ENCODE results near the gene B3GNT7. TPM values are rescaled to one million over a fixed set of nuclear protein-coding genes. Genes with fewer than 3 reads are reported as not detected.

B3GNT7 gene
- total RNA-seq, 2 donors from 2014 or later = 8.6 to 22.1 TPM

DNA sequence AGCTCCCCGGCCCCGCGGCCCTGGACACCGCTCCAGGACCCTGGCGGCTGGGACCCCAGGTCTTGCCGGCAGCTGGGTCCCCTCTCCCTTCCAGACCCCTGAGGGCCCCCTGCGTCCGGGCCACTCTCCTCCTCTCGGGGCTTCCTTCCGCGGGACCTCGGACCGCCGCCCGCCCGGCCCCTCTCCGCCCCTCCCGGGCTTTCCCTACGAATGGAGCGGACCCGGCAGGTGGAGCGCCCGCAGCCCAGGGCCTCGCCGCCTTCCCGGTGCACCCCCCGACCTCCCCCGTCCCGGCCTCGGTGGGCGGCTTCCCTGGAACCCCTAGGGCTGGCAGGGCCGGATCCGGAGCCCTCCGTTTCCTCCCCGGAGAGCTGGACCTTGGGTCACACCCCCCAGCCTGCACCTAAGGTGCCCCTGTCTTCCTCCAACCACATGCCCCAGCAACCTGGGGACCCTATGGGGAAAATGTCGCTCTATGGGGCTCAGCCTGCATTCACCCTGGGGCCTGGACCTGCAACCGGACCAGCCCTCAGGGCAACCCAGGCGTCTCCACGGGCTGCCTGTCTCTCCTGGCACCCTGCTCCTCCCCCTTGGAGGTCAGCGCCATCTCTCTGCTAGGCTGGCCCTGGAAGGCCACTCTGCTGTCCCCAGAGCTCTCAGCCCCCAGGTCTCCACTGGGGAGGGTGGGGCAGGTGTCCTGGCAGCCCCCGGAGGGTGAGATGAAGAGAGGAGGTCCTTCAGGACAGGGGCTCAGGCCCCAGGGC, 730 bp downstream of the B3GNT7 start:
- Histone ChIP-seq H3K27me3 (no peaks in the 10 kb centered on the region), H3K36me3 (replicated peaks in 1 of 2; ENCODE audit: insufficient read depth in 1 of 2, low read depth in 2 of 2) (peaks cover 3% of the 10 kb centered on the region in 2 donors), H3K27ac (peak overlapping the region in 3 of 4 donors; percentile 72 to 85 (median 76)), H3K4me3 (peak overlapping the region; percentile 10 to 85), H3K9me3 (no peaks in the 10 kb centered on the region), H3K4me1 (peaks cover 70% of the 10 kb centered on the region)
- TF ChIP-seq POLR2A (IDR thresholded peaks at IDR 0.05) = no peak
- TF ChIP-seq, protein P1, sequence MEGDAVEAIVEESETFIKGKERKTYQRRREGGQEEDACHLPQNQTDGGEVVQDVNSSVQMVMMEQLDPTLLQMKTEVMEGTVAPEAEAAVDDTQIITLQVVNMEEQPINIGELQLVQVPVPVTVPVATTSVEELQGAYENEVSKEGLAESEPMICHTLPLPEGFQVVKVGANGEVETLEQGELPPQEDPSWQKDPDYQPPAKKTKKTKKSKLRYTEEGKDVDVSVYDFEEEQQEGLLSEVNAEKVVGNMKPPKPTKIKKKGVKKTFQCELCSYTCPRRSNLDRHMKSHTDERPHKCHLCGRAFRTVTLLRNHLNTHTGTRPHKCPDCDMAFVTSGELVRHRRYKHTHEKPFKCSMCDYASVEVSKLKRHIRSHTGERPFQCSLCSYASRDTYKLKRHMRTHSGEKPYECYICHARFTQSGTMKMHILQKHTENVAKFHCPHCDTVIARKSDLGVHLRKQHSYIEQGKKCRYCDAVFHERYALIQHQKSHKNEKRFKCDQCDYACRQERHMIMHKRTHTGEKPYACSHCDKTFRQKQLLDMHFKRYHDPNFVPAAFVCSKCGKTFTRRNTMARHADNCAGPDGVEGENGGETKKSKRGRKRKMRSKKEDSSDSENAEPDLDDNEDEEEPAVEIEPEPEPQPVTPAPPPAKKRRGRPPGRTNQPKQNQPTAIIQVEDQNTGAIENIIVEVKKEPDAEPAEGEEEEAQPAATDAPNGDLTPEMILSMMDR (IDR thresholded peaks at IDR 0.05) = no peak
- ATAC-seq (peak; percentile 10), DNase-seq (peak in 3 of 4 donors; percentile 44 to 52 (median 45))
- intact Hi-C loops (cut with DNase I) = loop anchor here (10.0 kb wide), 1 partner anchor 161 kb away; no protein-coding TSS in a partner anchor
- 3 to 21% methylated on average over 2 to 32 of the region's 41 CpGs for WGBS, 2 donors

DNA sequence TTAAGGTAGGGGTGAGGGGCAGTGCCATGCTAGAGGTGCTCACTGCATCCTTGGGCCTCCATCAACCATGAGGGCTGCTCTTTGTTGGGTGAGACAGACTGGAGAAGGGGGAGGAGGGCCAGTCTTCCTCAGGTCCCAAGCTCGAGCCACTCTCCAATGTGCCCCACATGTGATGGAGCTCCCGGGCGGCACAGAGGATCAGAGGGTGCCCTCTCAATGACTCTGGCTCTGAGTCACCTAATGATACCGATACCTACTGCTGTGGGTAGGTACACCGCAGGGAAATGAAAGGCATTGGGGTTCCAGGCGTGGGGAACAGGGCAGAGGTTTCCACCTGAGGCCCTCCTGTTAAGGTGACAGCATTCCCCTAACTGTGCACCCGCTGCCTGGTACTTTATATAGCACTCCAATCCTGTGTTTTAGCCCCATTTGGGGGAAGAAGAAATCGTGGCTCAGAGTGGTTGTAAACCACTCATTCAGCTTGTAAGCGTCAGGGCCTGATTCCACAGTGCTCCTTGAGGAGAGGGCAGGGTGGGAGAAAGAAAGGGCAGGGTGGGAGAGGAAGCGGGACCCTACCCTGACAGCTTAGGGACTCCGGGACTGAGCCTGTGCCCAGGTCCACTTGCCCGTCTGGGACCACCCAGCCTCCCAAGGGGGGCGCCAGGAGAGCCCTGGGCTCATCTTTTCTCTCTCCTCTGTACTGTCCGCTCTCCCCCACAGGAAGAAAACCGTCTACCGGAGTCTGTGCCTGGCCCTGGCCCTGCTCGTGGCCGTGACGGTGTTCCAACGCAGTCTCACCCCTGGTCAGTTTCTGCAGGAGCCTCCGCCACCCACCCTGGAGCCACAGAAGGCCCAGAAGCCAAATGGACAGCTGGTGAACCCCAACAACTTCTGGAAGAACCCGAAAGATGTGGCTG, 1.8 kb downstream of the B3GNT7 start:
- DNase-seq = no peak

DNA sequence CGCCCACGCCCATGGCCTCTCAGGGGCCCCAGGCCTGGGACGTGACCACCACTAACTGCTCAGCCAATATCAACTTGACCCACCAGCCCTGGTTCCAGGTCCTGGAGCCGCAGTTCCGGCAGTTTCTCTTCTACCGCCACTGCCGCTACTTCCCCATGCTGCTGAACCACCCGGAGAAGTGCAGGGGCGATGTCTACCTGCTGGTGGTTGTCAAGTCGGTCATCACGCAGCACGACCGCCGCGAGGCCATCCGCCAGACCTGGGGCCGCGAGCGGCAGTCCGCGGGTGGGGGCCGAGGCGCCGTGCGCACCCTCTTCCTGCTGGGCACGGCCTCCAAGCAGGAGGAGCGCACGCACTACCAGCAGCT, 2.4 kb downstream of the B3GNT7 start:
- no peaks in the 10 kb centered on the region for H3K27me3 ChIP-seq
- DNase-seq (no peak), ATAC-seq (no peak)
- H3K27ac ChIP-seq = peak overlapping the region in 2 of 4 donors; percentile 72 to 85
- no peak overlapping the region for H3K4me3 ChIP-seq
- H3K4me1 ChIP-seq = peaks cover 83% of the 10 kb centered on the region
- 97 to 99% methylated on average over 9 to 28 of the region's 28 CpGs for WGBS, 2 donors
- no peaks in the 10 kb centered on the region for H3K9me3 ChIP-seq
- TF ChIP-seq POLR2A (IDR thresholded peaks at IDR 0.05) = no peak
- TF ChIP-seq, protein P1 (IDR thresholded peaks at IDR 0.05) = no peak
- H3K36me3 ChIP-seq (replicated peaks in 1 of 2; ENCODE audit: insufficient read depth in 1 of 2, low read depth in 2 of 2) = peaks cover 3% of the 10 kb centered on the region in 2 donors
- intact Hi-C loops (cut with DNase I) = loop anchor here (10.0 kb wide), 1 partner anchor 163 kb away; no protein-coding TSS in a partner anchor

More for the DNA sequence above, 1.8 kb downstream of the B3GNT7 start:
- no peak for ATAC-seq
- intact Hi-C loops (cut with DNase I) = loop anchor here (10.0 kb wide), 1 partner anchor 162 kb away; no protein-coding TSS in a partner anchor
- H3K9me3 ChIP-seq = no peaks in the 10 kb centered on the region
- peaks cover 80% of the 10 kb centered on the region for H3K4me1 ChIP-seq
- H3K36me3 ChIP-seq (replicated peaks in 1 of 2; ENCODE audit: insufficient read depth in 1 of 2, low read depth in 2 of 2) = peaks cover 3% of the 10 kb centered on the region in 2 donors
- 64 to 70% methylated on average over 5 to 21 of the region's 22 CpGs for whole genome bisulfite sequencing, 2 donors
- no peaks in the 10 kb centered on the region for H3K27me3 ChIP-seq
- no peak overlapping the region for H3K4me3 ChIP-seq
- no peak for TF ChIP-seq POLR2A (IDR thresholded peaks at IDR 0.05)
- TF ChIP-seq, protein P1 (IDR thresholded peaks at IDR 0.05) = no peak
- H3K27ac ChIP-seq = peak overlapping the region; percentile 32 to 85 (median 74)

DNA sequence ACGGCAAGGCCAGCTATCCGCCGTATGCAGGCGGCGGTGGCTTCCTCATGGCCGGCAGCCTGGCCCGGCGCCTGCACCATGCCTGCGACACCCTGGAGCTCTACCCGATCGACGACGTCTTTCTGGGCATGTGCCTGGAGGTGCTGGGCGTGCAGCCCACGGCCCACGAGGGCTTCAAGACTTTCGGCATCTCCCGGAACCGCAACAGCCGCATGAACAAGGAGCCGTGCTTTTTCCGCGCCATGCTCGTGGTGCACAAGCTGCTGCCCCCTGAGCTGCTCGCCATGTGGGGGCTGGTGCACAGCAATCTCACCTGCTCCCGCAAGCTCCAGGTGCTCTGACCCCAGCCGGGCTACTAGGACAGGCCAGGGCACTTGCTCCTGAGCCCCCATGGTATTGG, 3.1 kb downstream of the B3GNT7 start:
- WGBS, 2 donors = 70 to 73% methylated on average over 16 to 27 of the region's 27 CpGs
- no peak for DNase-seq
- H3K4me1 ChIP-seq = peaks cover 83% of the 10 kb centered on the region
- peak overlapping the region in 3 of 4 donors; percentile 84 to 96 (median 91) for H3K27ac ChIP-seq
- ATAC-seq = no peak
- no peak for TF ChIP-seq POLR2A (IDR thresholded peaks at IDR 0.05)
- H3K9me3 ChIP-seq = no peaks in the 10 kb centered on the region
- peaks cover 3% of the 10 kb centered on the region in 2 donors for H3K36me3 ChIP-seq (replicated peaks in 1 of 2; ENCODE audit: insufficient read depth in 1 of 2, low read depth in 2 of 2)
- H3K4me3 ChIP-seq = no peak overlapping the region
- H3K27me3 ChIP-seq = no peaks in the 10 kb centered on the region
- intact Hi-C loops (cut with DNase I) = loop anchor here (10.0 kb wide), 1 partner anchor 164 kb away; no protein-coding TSS in a partner anchor

Measured in body of pancreas (tissue), 4 donors.